MM.1S (cell line): Measurements from ENCODE around the gene BTBD9.

Source experiments
- EZH2 ChIP-seq: fragments of 300-600 bp; sonication (generic); optimal IDR thresholded peaks from 2 replicates; pipeline ENCODE3; 2017; ENCODE audit warnings: low read depth, mild to moderate bottlenecking, antibody characterized with exemption, low read length, mixed read lengths
- EZH2phosphoT487 ChIP-seq: fragments of 300-600 bp; sonication (generic); IDR thresholded peaks from 2 replicates; pipeline ENCODE4 v1.6.1; 2018; ENCODE audit warnings: antibody characterized with exemption, low read length
- TF ChIP-seq, protein P1 (sequence below): fragments of 300-600 bp; sonication (generic); IDR thresholded peaks from 2 replicates; pipeline ENCODE4 v1.5.1; 2016; ENCODE audit warnings: antibody characterized with exemption, low read length, mixed read lengths

DNA sequence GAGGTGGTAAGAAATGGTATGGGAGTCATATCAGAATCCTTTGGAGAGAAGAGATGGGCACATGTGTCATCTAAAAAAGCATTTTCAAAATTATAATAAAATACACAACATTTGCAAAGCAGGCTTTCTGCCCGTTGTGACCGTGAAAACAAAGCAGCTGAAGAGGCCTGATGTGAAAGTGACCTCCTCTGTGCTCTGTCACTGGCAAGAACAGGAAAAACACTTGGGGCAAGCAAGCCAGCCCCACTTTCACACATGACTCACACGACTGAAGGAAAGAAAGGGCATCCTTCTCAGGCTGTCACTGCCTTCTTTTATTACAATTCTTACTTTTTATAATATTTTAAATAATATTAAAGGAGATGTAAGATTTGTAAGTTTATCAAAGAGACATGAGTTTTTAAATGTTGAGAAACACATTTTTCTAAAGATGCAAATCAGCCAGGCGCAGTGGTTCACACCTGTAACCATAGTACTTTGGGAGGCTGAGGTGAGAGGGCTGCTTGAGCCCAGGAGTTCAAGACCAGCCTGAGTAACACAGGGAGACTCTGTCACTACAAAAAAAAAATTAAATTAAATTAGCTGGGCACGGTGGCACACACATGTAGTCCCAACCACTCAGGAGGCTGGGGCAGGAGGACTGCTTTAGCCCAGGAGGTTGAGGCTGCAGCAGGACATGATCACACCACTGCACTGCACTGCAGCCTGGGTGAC, 143.7 kb downstream of the BTBD9 start:
- TF ChIP-seq, protein P1, sequence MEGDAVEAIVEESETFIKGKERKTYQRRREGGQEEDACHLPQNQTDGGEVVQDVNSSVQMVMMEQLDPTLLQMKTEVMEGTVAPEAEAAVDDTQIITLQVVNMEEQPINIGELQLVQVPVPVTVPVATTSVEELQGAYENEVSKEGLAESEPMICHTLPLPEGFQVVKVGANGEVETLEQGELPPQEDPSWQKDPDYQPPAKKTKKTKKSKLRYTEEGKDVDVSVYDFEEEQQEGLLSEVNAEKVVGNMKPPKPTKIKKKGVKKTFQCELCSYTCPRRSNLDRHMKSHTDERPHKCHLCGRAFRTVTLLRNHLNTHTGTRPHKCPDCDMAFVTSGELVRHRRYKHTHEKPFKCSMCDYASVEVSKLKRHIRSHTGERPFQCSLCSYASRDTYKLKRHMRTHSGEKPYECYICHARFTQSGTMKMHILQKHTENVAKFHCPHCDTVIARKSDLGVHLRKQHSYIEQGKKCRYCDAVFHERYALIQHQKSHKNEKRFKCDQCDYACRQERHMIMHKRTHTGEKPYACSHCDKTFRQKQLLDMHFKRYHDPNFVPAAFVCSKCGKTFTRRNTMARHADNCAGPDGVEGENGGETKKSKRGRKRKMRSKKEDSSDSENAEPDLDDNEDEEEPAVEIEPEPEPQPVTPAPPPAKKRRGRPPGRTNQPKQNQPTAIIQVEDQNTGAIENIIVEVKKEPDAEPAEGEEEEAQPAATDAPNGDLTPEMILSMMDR, result no peak
- TF ChIP-seq EZH2phosphoT487 (no peak), EZH2 (no peak)
